Smooth muscle cell of the brain vasculature (primary cell): Measurements from ENCODE around the gene TSTD1.
"Not testable (repeated sequence)": the region's sequence is repeated elsewhere in the genome, so short reads cannot be mapped to it uniquely, and the experiment has no call there.

Experiments used
- DNase-seq: peaks from one replicate; pipeline ENCODE4 v3.0.0-alpha.2; 2012; ENCODE audit warnings: low read depth, low spot score

The TSTD1 gene

GRCh38 chr1:161037661-161038522 is 872 bp downstream of the TSTD1 start:
- DNase-seq: no peak

- DNase-seq: no peak
Measured at GRCh38 chr1:161033751-161034150, 5.0 kb downstream of the TSTD1 start.

GRCh38 chr1:161032409-161032808 is 6.4 kb downstream of the TSTD1 start:
- DNase-seq: no peak

- DNase-seq: no peak
Measured at GRCh38 chr1:161031874-161032273, 6.9 kb downstream of the TSTD1 start.

- not testable (repeated sequence) for DNase-seq
Measured at GRCh38 chr1:161029466-161029865, 9.3 kb downstream of the TSTD1 start.

- DNase-seq: not testable (repeated sequence)
Measured at GRCh38 chr1:161026954-161027353, 11.8 kb downstream of the TSTD1 start.

- DNase-seq: not testable (repeated sequence)
Measured at GRCh38 chr1:161022432-161022831, 16.3 kb downstream of the TSTD1 start.

GRCh38 chr1:161021970-161022353 is 16.8 kb downstream of the TSTD1 start:
- no peak for DNase-seq

- no peak for DNase-seq
Measured at GRCh38 chr1:161021165-161021969, 17.4 kb downstream of the TSTD1 start.

GRCh38 chr1:161020509-161021164 is 18.1 kb downstream of the TSTD1 start, which contains the start of gene F11R:
Gene F11R (minus strand): TSS chr1:161021152. CDS start chr1:161021073, 79 bp downstream.
- DNase-seq: no peak

- DNase-seq: no peak
Measured at GRCh38 chr1:161019751-161020495, 18.8 kb downstream of the TSTD1 start.

GRCh38 chr1:161019111-161019660 is 19.6 kb downstream of the TSTD1 start:
- not testable (repeated sequence) for DNase-seq

- no peak for DNase-seq
Measured at GRCh38 chr1:161018631-161018930, 20.2 kb downstream of the TSTD1 start.

GRCh38 chr1:161017756-161018630 is 20.8 kb downstream of the TSTD1 start:
- no peak for DNase-seq

GRCh38 chr1:161017181-161017580 is 21.6 kb downstream of the TSTD1 start:
- DNase-seq: not testable (repeated sequence)

- not testable (repeated sequence) for DNase-seq
Measured at GRCh38 chr1:161016683-161017082, 22.1 kb downstream of the TSTD1 start.

GRCh38 chr1:161013488-161014230 is 25.1 kb downstream of the TSTD1 start:
- no peak for DNase-seq

GRCh38 chr1:161013131-161013487 is 25.7 kb downstream of the TSTD1 start:
- no peak for DNase-seq

- DNase-seq: no peak
Measured at GRCh38 chr1:161012420-161012819, 26.3 kb downstream of the TSTD1 start.
